Suprapubic skin (tissue), 3 donors: ENCODE measurements around the gene NEURL1B.

Experiments
- EP300 ChIP-seq: sonication (generic); formaldehyde crosslinking; IDR thresholded peaks from one replicate; pipeline ENCODE4 v1.6.1; 2017; ENCODE audit warnings: antibody characterized with exemption
- POLR2A ChIP-seq, 2 donors: fragments of 450-650 bp; IDR thresholded peaks; one replicate each; pipeline ENCODE4 v1.6.1; 2017; ENCODE audit warnings: antibody characterized with exemption in 2 of 2, mild to moderate bottlenecking in 2 of 2, moderate library complexity in 2 of 2
- TF ChIP-seq, protein P1 (sequence below), 2 donors: fragments of 200-600 bp in 1 of 2; fragments of 450-650 bp in 1 of 2; sonication (generic) in 1 of 2; IDR thresholded peaks; one replicate each; pipeline ENCODE4 v1.5.1; 2016 to 2019; ENCODE audit warnings: antibody characterized with exemption in 2 of 2, mild to moderate bottlenecking in 1 of 2, moderate library complexity in 1 of 2

- TF ChIP-seq, protein P1, sequence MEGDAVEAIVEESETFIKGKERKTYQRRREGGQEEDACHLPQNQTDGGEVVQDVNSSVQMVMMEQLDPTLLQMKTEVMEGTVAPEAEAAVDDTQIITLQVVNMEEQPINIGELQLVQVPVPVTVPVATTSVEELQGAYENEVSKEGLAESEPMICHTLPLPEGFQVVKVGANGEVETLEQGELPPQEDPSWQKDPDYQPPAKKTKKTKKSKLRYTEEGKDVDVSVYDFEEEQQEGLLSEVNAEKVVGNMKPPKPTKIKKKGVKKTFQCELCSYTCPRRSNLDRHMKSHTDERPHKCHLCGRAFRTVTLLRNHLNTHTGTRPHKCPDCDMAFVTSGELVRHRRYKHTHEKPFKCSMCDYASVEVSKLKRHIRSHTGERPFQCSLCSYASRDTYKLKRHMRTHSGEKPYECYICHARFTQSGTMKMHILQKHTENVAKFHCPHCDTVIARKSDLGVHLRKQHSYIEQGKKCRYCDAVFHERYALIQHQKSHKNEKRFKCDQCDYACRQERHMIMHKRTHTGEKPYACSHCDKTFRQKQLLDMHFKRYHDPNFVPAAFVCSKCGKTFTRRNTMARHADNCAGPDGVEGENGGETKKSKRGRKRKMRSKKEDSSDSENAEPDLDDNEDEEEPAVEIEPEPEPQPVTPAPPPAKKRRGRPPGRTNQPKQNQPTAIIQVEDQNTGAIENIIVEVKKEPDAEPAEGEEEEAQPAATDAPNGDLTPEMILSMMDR (IDR thresholded peaks at IDR 0.05), result no peak
- TF ChIP-seq POLR2A (IDR thresholded peaks at IDR 0.05), result no peak
- no peak for TF ChIP-seq EP300
Measured at GRCh38 chr5:172640822-172641358, at the start of gene NEURL1B.
